SK-N-SH (cell line): ENCODE results near the gene ACTN2.

ENCODE experiments used
- MEF2A ChIP-seq: IDR thresholded peaks from 2 replicates; pipeline ENCODE4 v1.4.0; 2012; ENCODE audit warnings: low read depth, borderline replicate concordance
- TF ChIP-seq, protein P1 (sequence below): fragments of 200-600 bp; sonication (generic); IDR thresholded peaks from 2 replicates; pipeline ENCODE4 v1.6.1; 2017; ENCODE audit warnings: antibody characterized with exemption, mild to moderate bottlenecking, moderate library complexity

DNA sequence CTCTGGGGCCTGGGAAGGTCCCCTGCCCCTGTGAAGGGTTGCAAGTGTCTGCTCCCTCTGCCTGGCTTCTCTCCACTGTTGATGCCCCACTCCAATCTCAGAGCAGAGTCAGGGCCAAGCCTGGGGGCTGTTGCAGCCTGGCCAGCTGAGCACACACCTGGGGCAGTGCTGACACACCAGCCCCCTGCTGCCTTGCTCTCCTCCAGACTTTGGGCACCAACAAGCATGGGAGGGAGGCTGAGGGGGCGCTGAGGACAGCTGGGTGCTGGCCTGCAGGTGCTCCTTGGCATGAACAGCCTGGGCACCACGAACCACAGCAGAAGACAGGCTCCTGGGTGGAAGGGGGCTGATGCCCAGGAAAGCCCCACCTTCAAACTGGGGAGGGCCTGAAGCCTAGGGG, 99.2 kb downstream of the ACTN2 start:
- TF ChIP-seq, protein P1, sequence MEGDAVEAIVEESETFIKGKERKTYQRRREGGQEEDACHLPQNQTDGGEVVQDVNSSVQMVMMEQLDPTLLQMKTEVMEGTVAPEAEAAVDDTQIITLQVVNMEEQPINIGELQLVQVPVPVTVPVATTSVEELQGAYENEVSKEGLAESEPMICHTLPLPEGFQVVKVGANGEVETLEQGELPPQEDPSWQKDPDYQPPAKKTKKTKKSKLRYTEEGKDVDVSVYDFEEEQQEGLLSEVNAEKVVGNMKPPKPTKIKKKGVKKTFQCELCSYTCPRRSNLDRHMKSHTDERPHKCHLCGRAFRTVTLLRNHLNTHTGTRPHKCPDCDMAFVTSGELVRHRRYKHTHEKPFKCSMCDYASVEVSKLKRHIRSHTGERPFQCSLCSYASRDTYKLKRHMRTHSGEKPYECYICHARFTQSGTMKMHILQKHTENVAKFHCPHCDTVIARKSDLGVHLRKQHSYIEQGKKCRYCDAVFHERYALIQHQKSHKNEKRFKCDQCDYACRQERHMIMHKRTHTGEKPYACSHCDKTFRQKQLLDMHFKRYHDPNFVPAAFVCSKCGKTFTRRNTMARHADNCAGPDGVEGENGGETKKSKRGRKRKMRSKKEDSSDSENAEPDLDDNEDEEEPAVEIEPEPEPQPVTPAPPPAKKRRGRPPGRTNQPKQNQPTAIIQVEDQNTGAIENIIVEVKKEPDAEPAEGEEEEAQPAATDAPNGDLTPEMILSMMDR: no peak
- TF ChIP-seq MEF2A: no peak
